ENCODE results near the gene TMEM187.
"Not testable (repeated sequence)": the region's sequence is repeated elsewhere in the genome, so short reads cannot be mapped to it uniquely, and the experiment has no call there.

TMEM187 gene

GRCh38 chrX:153980394-153980793, 7.8 kb downstream of the TMEM187 start:
- H3K4me1 Mint-ChIP-seq: peaks cover 55% of the 10 kb centered on the region
- not testable (repeated sequence) for H3K9me3 Mint-ChIP-seq, H3K27me3 Mint-ChIP-seq
- peak; percentile 53 for DNase-seq
- H3K36me3 Mint-ChIP-seq: peaks cover 10% of the 10 kb centered on the region
- peak overlapping the region; percentile 66 for H3K4me3 Mint-ChIP-seq
- H3K27ac Mint-ChIP-seq: peak overlapping the region; percentile 99
- CTCF ChIA-PET: interaction anchor here (1.6 kb wide), 1 partner anchor 38 kb away, joined by 4 read pairs; no protein-coding TSS in a partner anchor

- CTCF ChIA-PET: interaction anchor here (0.7 to 1.6 kb wide), 2 partner anchors 10 to 38 kb away, joined by 4 read pairs; partner anchors contain the start of gene HCFC1
- peak overlapping the region; percentile 49 for H3K4me3 Mint-ChIP-seq
- peaks cover 8% of the 10 kb centered on the region for H3K36me3 Mint-ChIP-seq
- H3K9me3 Mint-ChIP-seq: no peaks in the 10 kb centered on the region
- H3K4me1 Mint-ChIP-seq: peaks cover 58% of the 10 kb centered on the region
- peak overlapping the region; percentile 99 for H3K27ac Mint-ChIP-seq
- H3K27me3 Mint-ChIP-seq: no peaks in the 10 kb centered on the region
- no peak for DNase-seq
Measured at GRCh38 chrX:153981231-153981630, 8.7 kb downstream of the TMEM187 start.

- H3K27ac Mint-ChIP-seq: peak overlapping the region; percentile 99
- DNase-seq: peak; percentile 80
- peaks cover 61% of the 10 kb centered on the region for H3K4me1 Mint-ChIP-seq
- no peaks in the 10 kb centered on the region for H3K9me3 Mint-ChIP-seq
- peaks cover 8% of the 10 kb centered on the region for H3K36me3 Mint-ChIP-seq
- CTCF ChIA-PET: interaction anchor here (0.7 to 1.6 kb wide), 2 partner anchors 11 to 37 kb away, joined by 4 read pairs; partner anchors contain the start of gene HCFC1
- H3K4me3 Mint-ChIP-seq: peak overlapping the region; percentile 49
- no peaks in the 10 kb centered on the region for H3K27me3 Mint-ChIP-seq
Measured at GRCh38 chrX:153981771-153982533, 9.4 kb downstream of the TMEM187 start.

- CTCF ChIA-PET: no interaction called here
- DNase-seq: no peak
- Mint-ChIP-seq H3K27ac (peak overlapping the region; percentile 99), H3K27me3 (no peaks in the 10 kb centered on the region), H3K4me1 (peaks cover 66% of the 10 kb centered on the region), H3K36me3 (peaks cover 8% of the 10 kb centered on the region), H3K4me3 (peak overlapping the region; percentile 47), H3K9me3 (no peaks in the 10 kb centered on the region)
Measured at GRCh38 chrX:153983321-153983801, 10.8 kb downstream of the TMEM187 start.

- Mint-ChIP-seq H3K9me3 (no peaks in the 10 kb centered on the region), H3K4me1 (peaks cover 72% of the 10 kb centered on the region), H3K4me3 (peak overlapping the region; percentile 76), H3K36me3 (peaks cover 8% of the 10 kb centered on the region), H3K27ac (peak overlapping the region; percentile 99), H3K27me3 (no peaks in the 10 kb centered on the region)
- CTCF ChIA-PET: interaction anchor here (0.8 kb wide), 1 partner anchor 11 kb away, joined by 3 read pairs; no protein-coding TSS in a partner anchor
- DNase-seq: peak; percentile 59
Measured at GRCh38 chrX:153984351-153985178, 12.0 kb downstream of the TMEM187 start.

GRCh38 chrX:153988493-153988892, 15.9 kb downstream of the TMEM187 start:
- H3K27ac Mint-ChIP-seq: peak overlapping the region; percentile 58
- CTCF ChIA-PET: no interaction called here
- no peaks in the 10 kb centered on the region for H3K36me3 Mint-ChIP-seq
- no peaks in the 10 kb centered on the region for H3K9me3 Mint-ChIP-seq
- H3K4me1 Mint-ChIP-seq: peaks cover 51% of the 10 kb centered on the region
- DNase-seq: no peak
- no peaks in the 10 kb centered on the region for H3K27me3 Mint-ChIP-seq
- H3K4me3 Mint-ChIP-seq: no peak overlapping the region

- no peak overlapping the region for H3K4me3 Mint-ChIP-seq
- no peaks in the 10 kb centered on the region for H3K27me3 Mint-ChIP-seq
- peak; percentile 52 for DNase-seq
- CTCF ChIA-PET: interaction anchor here (1.6 kb wide), 1 partner anchor 24 kb away, joined by 3 read pairs; no protein-coding TSS in a partner anchor
- H3K36me3 Mint-ChIP-seq: no peaks in the 10 kb centered on the region
- H3K9me3 Mint-ChIP-seq: no peaks in the 10 kb centered on the region
- H3K4me1 Mint-ChIP-seq: peaks cover 35% of the 10 kb centered on the region
- peak overlapping the region; percentile 86 for H3K27ac Mint-ChIP-seq
Measured at GRCh38 chrX:153989973-153990655, 17.6 kb downstream of the TMEM187 start.

GRCh38 chrX:153991013-153991580, 18.5 kb downstream of the TMEM187 start:
- Mint-ChIP-seq H3K27me3 (no peaks in the 10 kb centered on the region), H3K36me3 (no peaks in the 10 kb centered on the region), H3K4me1 (peaks cover 28% of the 10 kb centered on the region), H3K9me3 (no peaks in the 10 kb centered on the region), H3K27ac (peak overlapping the region; percentile 76), H3K4me3 (no peak overlapping the region)
- DNase-seq: no peak
- CTCF ChIA-PET: no interaction called here

- CTCF ChIA-PET: no interaction called here
- Mint-ChIP-seq H3K9me3 (no peaks in the 10 kb centered on the region), H3K4me3 (no peak overlapping the region)
Measured at GRCh38 chrX:153992180-153992579, 19.6 kb downstream of the TMEM187 start.

GRCh38 chrX:153993079-153993478, 20.5 kb downstream of the TMEM187 start:
- Mint-ChIP-seq H3K9me3 (no peaks in the 10 kb centered on the region), H3K36me3 (no peaks in the 10 kb centered on the region), H3K4me1 (peaks cover 22% of the 10 kb centered on the region), H3K27me3 (no peaks in the 10 kb centered on the region), H3K4me3 (no peak overlapping the region), H3K27ac (no peak overlapping the region)
- DNase-seq: no peak
- CTCF ChIA-PET: no interaction called here

More at GRCh38 chrX:153992180-153992579, 19.6 kb downstream of the TMEM187 start:
- Mint-ChIP-seq H3K27ac (no peak overlapping the region), H3K27me3 (no peaks in the 10 kb centered on the region), H3K36me3 (no peaks in the 10 kb centered on the region), H3K4me1 (peaks cover 23% of the 10 kb centered on the region)
- DNase-seq: no peak

GRCh38 chrX:153993978-153994377, 21.4 kb downstream of the TMEM187 start:
- Mint-ChIP-seq H3K4me3 (no peak overlapping the region), H3K27me3 (no peaks in the 10 kb centered on the region), H3K27ac (no peak overlapping the region), H3K4me1 (peaks cover 18% of the 10 kb centered on the region), H3K9me3 (no peaks in the 10 kb centered on the region), H3K36me3 (no peaks in the 10 kb centered on the region)
- CTCF ChIA-PET: no interaction called here
- no peak for DNase-seq

GRCh38 chrX:153994398-153994797, 21.8 kb downstream of the TMEM187 start:
- H3K9me3 Mint-ChIP-seq, CTCF ChIA-PET, H3K4me3 Mint-ChIP-seq, H3K27ac Mint-ChIP-seq, DNase-seq, H3K36me3 Mint-ChIP-seq, H3K27me3 Mint-ChIP-seq: not testable (repeated sequence)
- peaks cover 15% of the 10 kb centered on the region for H3K4me1 Mint-ChIP-seq

GRCh38 chrX:153995504-153995903, 22.9 kb downstream of the TMEM187 start:
- H3K36me3 Mint-ChIP-seq: no peaks in the 10 kb centered on the region
- H3K27ac Mint-ChIP-seq: no peak overlapping the region
- no peaks in the 10 kb centered on the region for H3K9me3 Mint-ChIP-seq
- CTCF ChIA-PET: no interaction called here
- peaks cover 5% of the 10 kb centered on the region for H3K4me1 Mint-ChIP-seq
- DNase-seq: no peak
- no peaks in the 10 kb centered on the region for H3K27me3 Mint-ChIP-seq
- H3K4me3 Mint-ChIP-seq: no peak overlapping the region

Measured in activated naive CD4-positive, alpha-beta T cell treated with anti-CD3 and anti-CD28 coated beads, Interleukin-2, amount 10 ng/mL, durations not matched to agents 7 days and 5 days (primary cell).